CD4-positive, alpha-beta T cell (primary cell): ENCODE data around the gene RARS2. TPM values are rescaled to one million over a fixed set of nuclear protein-coding genes. Genes with fewer than 3 reads are reported as not detected.
A peak's percentile ranks its signal among the peaks of the same experiment; 100 is the strongest.

Experiments
- ATAC-seq: fragments of 200-7000 bp; cut with Tn5 transposase; one replicate; pipeline ENCODE4 v1.10.0; 2022; ENCODE audit warnings: mild to moderate bottlenecking; ENCODE audit not compliant: poor library complexity
- CTCF ChIA-PET: fragments of 350-600 bp; sonication (Branson Sonifier 250); formaldehyde crosslinking; loops from one replicate; lab custom pipeline; 2021; ENCODE audit warnings: antibody characterized with exemption, inconsistent platforms; lab: Charles Lee
- POLR2A ChIA-PET: fragments of 350-600 bp; sonication (Branson Sonifier 250); formaldehyde crosslinking; loops from one replicate; lab custom pipeline; 2021; ENCODE audit warnings: antibody characterized with exemption, inconsistent platforms; lab: Charles Lee
- DNase-seq, 14 experiments: peaks; one replicate each; pipeline ENCODE4 v3.0.0-alpha.2; 2013 to 2020; ENCODE audit warnings: mixed read lengths in 2 of 14
- H3K27ac ChIP-seq, 2 donors: one replicate each; pipeline versions ENCODE4 v1.5.1 to v1.7.0; 2013; ENCODE audit warnings: low read length in 2 of 2, low read depth in 1 of 2, mild to moderate bottlenecking in 1 of 2
- H3K27me3 ChIP-seq, 2 experiments: 1 replicate in 1 of 2; 2 replicates in 1 of 2; pipeline versions ENCODE4 v1.6.1 to v1.7.0; 2013; ENCODE audit warnings: low read length in 2 of 2, control low read depth in 1 of 2, mild to moderate bottlenecking in 1 of 2, moderate library complexity in 1 of 2; ENCODE audit not compliant: insufficient read depth in 2 of 2, control insufficient read depth in 1 of 2
- H3K36me3 ChIP-seq: one replicate; pipeline ENCODE4 v1.6.1; 2013; ENCODE audit warnings: low read length, control low read depth; ENCODE audit not compliant: insufficient read depth
- H3K4me1 ChIP-seq: one replicate; pipeline ENCODE4 v1.6.1; 2013; ENCODE audit warnings: low read length, control low read depth; ENCODE audit not compliant: insufficient read depth
- H3K4me3 ChIP-seq: one replicate; pipeline ENCODE4 v1.5.1; 2013; ENCODE audit warnings: mild to moderate bottlenecking, low read length, moderate library complexity
- H3K9me3 ChIP-seq, 2 experiments: 1 replicate in 1 of 2; 2 replicates in 1 of 2; pipeline versions ENCODE4 v1.6.1 to v1.7.0; 2013; ENCODE audit warnings: low read length in 2 of 2, mild to moderate bottlenecking in 2 of 2, control low read depth in 1 of 2, moderate library complexity in 1 of 2; ENCODE audit not compliant: control insufficient read depth in 1 of 2, insufficient read depth in 1 of 2
- H3K27ac Mint-ChIP-seq: one replicate; pipeline ENCODE4 v1.8.0; 2020; ENCODE audit warnings: mixed read lengths
- H3K27me3 Mint-ChIP-seq: one replicate; pipeline ENCODE4 v1.8.0; 2021; ENCODE audit warnings: mixed read lengths
- H3K36me3 Mint-ChIP-seq: one replicate; pipeline ENCODE4 v1.8.0; 2021; ENCODE audit warnings: low read depth, mixed read lengths
- H3K4me1 Mint-ChIP-seq: one replicate; pipeline ENCODE4 v1.8.0; 2021; ENCODE audit warnings: low read depth, mixed read lengths
- H3K4me3 Mint-ChIP-seq: one replicate; pipeline ENCODE4 v1.8.0; 2020; ENCODE audit warnings: mild to moderate bottlenecking, mixed read lengths
- H3K9me3 Mint-ChIP-seq: one replicate; pipeline ENCODE4 v1.8.0; 2020; ENCODE audit warnings: mixed read lengths
- intact Hi-C, 2 experiments: fragments of 100-400 bp; cut with DNase I in 1 of 2; cut with micrococcal nuclease in 1 of 2; formaldehyde crosslinking; loops; one replicate each; pipeline versions ENCODE4 v1.15.1 to v1.9.0; 2023 to 2025; cut with DNase I, micrococcal nuclease
- total RNA-seq, 174 experiments: library from RNA in 2 of 174; stranded (reverse) in 2 of 174; gene quantifications; one replicate each; pipeline ENCODE4 v1.2.3 and lab custom pipeline; 2021 to 2026
- TF ChIP-seq, protein P1 (sequence below): fragments of 200-600 bp; IDR thresholded peaks from one replicate; pipeline ENCODE4 v1.8.0; 2022; ENCODE audit warnings: antibody characterized with exemption, mild to moderate bottlenecking

Gene RARS2
- total RNA-seq, 2 experiments from 2014 or later: 21.9 to 22.4 TPM

DNA sequence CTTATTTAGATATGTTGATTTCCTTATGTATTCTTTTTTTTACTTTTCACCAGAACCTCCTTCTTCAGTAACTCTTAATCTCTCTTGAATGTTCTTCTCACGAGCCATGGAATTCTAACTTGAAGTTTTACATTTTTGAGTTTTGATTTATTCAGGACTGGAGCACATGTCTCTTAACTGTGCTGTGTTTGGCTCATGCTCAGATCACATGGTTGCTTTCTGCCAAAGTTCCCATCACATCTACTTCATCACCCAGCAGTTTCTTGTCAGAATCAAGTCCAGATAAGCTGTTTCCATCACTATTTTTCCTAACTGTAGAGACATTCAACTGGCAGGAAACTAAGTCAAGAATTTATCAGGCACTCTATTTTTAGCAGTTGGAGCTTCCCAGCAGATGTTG lies 85.3 kb downstream of the RARS2 start:
- peaks cover 5% of the 10 kb centered on the region for H3K4me1 Mint-ChIP-seq
- H3K9me3 Mint-ChIP-seq: no peaks in the 10 kb centered on the region
- H3K27ac Mint-ChIP-seq: peak overlapping the region; percentile 45
- DNase-seq (no peak), ATAC-seq (no peak)
- Histone ChIP-seq H3K9me3 (no peaks in the 10 kb centered on the region), H3K36me3 (peaks cover 37% of the 10 kb centered on the region), H3K4me3 (no peak overlapping the region), H3K27ac (no peak overlapping the region), H3K4me1 (no peaks in the 10 kb centered on the region), H3K27me3 (no peaks in the 10 kb centered on the region)
- no peaks in the 10 kb centered on the region for H3K27me3 Mint-ChIP-seq
- intact Hi-C loops: no loop called here
- TF ChIP-seq, protein P1, sequence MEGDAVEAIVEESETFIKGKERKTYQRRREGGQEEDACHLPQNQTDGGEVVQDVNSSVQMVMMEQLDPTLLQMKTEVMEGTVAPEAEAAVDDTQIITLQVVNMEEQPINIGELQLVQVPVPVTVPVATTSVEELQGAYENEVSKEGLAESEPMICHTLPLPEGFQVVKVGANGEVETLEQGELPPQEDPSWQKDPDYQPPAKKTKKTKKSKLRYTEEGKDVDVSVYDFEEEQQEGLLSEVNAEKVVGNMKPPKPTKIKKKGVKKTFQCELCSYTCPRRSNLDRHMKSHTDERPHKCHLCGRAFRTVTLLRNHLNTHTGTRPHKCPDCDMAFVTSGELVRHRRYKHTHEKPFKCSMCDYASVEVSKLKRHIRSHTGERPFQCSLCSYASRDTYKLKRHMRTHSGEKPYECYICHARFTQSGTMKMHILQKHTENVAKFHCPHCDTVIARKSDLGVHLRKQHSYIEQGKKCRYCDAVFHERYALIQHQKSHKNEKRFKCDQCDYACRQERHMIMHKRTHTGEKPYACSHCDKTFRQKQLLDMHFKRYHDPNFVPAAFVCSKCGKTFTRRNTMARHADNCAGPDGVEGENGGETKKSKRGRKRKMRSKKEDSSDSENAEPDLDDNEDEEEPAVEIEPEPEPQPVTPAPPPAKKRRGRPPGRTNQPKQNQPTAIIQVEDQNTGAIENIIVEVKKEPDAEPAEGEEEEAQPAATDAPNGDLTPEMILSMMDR: no peak
- CTCF ChIA-PET: interaction anchor here (1.7 kb wide), 1 partner anchor 10 kb away, joined by 5 read pairs; no protein-coding TSS in a partner anchor
- no peak overlapping the region for H3K4me3 Mint-ChIP-seq
- POLR2A ChIA-PET: interaction anchor here (0.6 kb wide), 1 partner anchor 181 kb away, joined by 3 read pairs; no protein-coding TSS in a partner anchor
- H3K36me3 Mint-ChIP-seq: peaks cover 81% of the 10 kb centered on the region

- intact Hi-C loops: no loop called here
- no peak for DNase-seq
- Mint-ChIP-seq H3K27me3 (no peaks in the 10 kb centered on the region), H3K27ac (no peak overlapping the region), H3K36me3 (peaks cover 63% of the 10 kb centered on the region), H3K4me1 (no peaks in the 10 kb centered on the region), H3K4me3 (no peak overlapping the region), H3K9me3 (no peaks in the 10 kb centered on the region)
- TF ChIP-seq, protein P1: no peak
- ATAC-seq: no peak
- Histone ChIP-seq H3K27me3 (no peaks in the 10 kb centered on the region), H3K4me1 (no peaks in the 10 kb centered on the region), H3K36me3 (peaks cover 27% of the 10 kb centered on the region), H3K9me3 (no peaks in the 10 kb centered on the region), H3K27ac (no peak overlapping the region), H3K4me3 (no peak overlapping the region)
- POLR2A ChIA-PET: no interaction called here
- CTCF ChIA-PET: no interaction called here
Measured at GRCh38 chr6:87501809-87502572, 87.8 kb downstream of the RARS2 start.

GRCh38 chr6:87498048-87498447 lies 91.7 kb downstream of the RARS2 start:
- H3K9me3 Mint-ChIP-seq: no peaks in the 10 kb centered on the region
- ChIA-PET CTCF (no interaction called here), POLR2A (no interaction called here)
- Histone ChIP-seq H3K36me3 (peaks cover 22% of the 10 kb centered on the region), H3K27ac (no peak overlapping the region), H3K4me1 (no peaks in the 10 kb centered on the region), H3K9me3 (no peaks in the 10 kb centered on the region), H3K4me3 (no peak overlapping the region), H3K27me3 (no peaks in the 10 kb centered on the region)
- no peaks in the 10 kb centered on the region for H3K27me3 Mint-ChIP-seq
- peaks cover 39% of the 10 kb centered on the region for H3K36me3 Mint-ChIP-seq
- H3K27ac Mint-ChIP-seq: no peak overlapping the region
- intact Hi-C loops: no loop called here
- ATAC-seq (no peak), DNase-seq (no peak)
- no peaks in the 10 kb centered on the region for H3K4me1 Mint-ChIP-seq
- TF ChIP-seq, protein P1: no peak
- H3K4me3 Mint-ChIP-seq: no peak overlapping the region
